GM18505 (cell line): ENCODE measurements around the gene IPPK.
"Not testable (repeated sequence)": the region's sequence is repeated elsewhere in the genome, so short reads cannot be mapped to it uniquely, and the experiment has no call there.

Experiments used
- ATAC-seq: cut with Tn5 transposase; IDR thresholded peaks from one replicate; pipeline ENCODE4 v1.9.1; 2021; ENCODE audit not compliant: unreplicated experiment
- POLR2A ChIP-seq: IDR thresholded peaks from 4 replicates; pipeline ENCODE4 v1.6.1; 2011; ENCODE audit warnings: borderline replicate concordance; ENCODE audit not compliant: insufficient read depth, insufficient read length; ENCODE audit errors: extremely low read depth

IPPK gene

DNA sequence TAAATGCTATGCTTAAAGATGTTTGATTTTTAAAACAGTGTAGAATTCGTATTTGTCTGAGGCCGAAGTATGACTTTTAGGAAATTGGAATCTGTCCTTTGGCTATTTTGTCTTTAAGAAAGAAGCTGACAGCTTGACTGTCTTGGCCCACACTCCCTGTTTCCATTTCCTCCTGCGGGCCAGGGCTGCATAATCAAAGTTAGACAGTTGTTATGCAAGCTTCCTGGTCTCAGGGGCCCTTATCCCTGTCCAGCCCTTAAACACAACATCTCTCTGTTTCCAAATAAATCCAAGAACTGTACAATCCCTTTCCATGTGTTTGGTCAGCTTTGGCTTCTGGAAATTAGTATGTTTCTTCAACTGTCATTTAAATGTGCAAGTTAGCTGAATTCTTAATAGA, 79.6 kb downstream of the IPPK start:
- TF ChIP-seq POLR2A, result no peak
- no peak for ATAC-seq

- no peak for TF ChIP-seq POLR2A
- no peak for ATAC-seq
These were observed 80.0 kb downstream of the IPPK start for GRCh38 chr9:92589923-92590322.

GRCh38 chr9:92576175-92576574, 93.8 kb downstream of the IPPK start:
- ATAC-seq, result no peak
- no peak for TF ChIP-seq POLR2A

DNA sequence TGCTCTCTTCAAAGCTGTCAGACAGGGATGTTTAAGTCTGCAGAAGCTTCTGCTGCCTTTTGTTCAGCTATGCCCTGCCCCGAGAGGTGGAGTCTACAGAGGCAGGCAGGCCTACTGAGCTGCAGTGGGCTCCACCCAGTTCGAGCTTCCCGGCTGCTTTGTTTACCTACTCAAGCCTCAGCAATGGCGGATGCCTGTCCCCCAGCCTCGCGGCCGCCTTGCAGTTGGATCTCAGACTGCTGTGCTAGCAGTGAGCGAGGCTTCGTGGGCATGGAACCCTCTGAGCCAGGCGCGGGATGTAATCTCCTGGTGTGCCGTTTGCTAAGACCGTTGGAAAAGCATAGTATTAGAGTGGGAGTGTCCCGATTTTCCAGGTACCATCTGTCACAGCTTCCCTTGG, 96.3 kb downstream of the IPPK start:
- ATAC-seq, result not testable (repeated sequence)

- ATAC-seq, result not testable (repeated sequence)
These were observed 98.1 kb downstream of the IPPK start for GRCh38 chr9:92571871-92572270.

- TF ChIP-seq POLR2A, result no peak
- ATAC-seq, result no peak
These were observed 104.9 kb downstream of the IPPK start for GRCh38 chr9:92564982-92565381.

DNA sequence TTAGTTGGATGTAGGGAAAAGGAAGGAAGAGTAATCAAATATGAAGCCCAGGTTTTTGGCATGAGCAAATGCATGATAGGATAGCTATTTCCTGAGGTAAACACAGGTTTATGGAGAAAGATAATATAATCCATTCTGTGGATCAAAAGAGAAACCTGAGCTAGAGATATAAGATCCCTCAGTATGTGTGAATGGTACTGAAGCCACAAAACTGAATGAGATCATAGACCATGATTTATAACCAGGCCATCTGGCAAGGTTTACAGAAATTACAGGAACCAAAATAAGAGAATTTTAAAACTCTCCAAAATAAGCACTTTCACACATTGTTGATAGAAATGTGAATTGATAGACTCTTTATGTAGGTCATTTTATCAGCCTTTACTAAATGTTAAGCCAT, 105.4 kb downstream of the IPPK start:
- no peak for ATAC-seq
- TF ChIP-seq POLR2A, result no peak
